Activated naive CD4-positive, alpha-beta T cell treated with anti-CD3 and anti-CD28 coated beads, Interleukin-2, amount 10 ng/mL, durations not matched to agents 7 days and 5 days (primary cell): ENCODE data around the gene WNK2.

Experiments used
- CTCF ChIA-PET: fragments of 350-600 bp; sonication (Branson Sonifier 250); formaldehyde crosslinking; loops from one replicate; lab custom pipeline; 2021; ENCODE audit warnings: antibody characterized with exemption; lab: Charles Lee
- DNase-seq: peaks from one replicate; pipeline ENCODE4 v3.0.0-alpha.2; 2020
- H3K27ac Mint-ChIP-seq: one replicate; pipeline ENCODE4 v1.8.0; 2021; ENCODE audit warnings: mild to moderate bottlenecking, moderate library complexity, mixed read lengths
- H3K27me3 Mint-ChIP-seq: one replicate; pipeline ENCODE4 v1.8.0; 2021; ENCODE audit warnings: mild to moderate bottlenecking, mixed read lengths
- H3K36me3 Mint-ChIP-seq: one replicate; pipeline ENCODE4 v1.8.0; 2021; ENCODE audit warnings: mixed read lengths
- H3K4me1 Mint-ChIP-seq: one replicate; pipeline ENCODE4 v1.8.0; 2021; ENCODE audit warnings: mixed read lengths
- H3K4me3 Mint-ChIP-seq: one replicate; pipeline ENCODE4 v1.8.0; 2021; ENCODE audit warnings: mild to moderate bottlenecking, moderate library complexity, mixed read lengths
- H3K9me3 Mint-ChIP-seq: one replicate; pipeline ENCODE4 v1.8.0; 2021; ENCODE audit warnings: mixed read lengths

The WNK2 gene

GRCh38 chr9:93151097-93151784 is 32.7 kb upstream of the WNK2 start:
- Mint-ChIP-seq H3K27ac (no peak overlapping the region), H3K27me3 (no peaks in the 10 kb centered on the region), H3K9me3 (peaks cover 21% of the 10 kb centered on the region)

GRCh38 chr9:93154293-93154903 is 29.5 kb upstream of the WNK2 start:
- Mint-ChIP-seq H3K4me3 (no peak overlapping the region), H3K27ac (no peak overlapping the region), H3K27me3 (no peaks in the 10 kb centered on the region), H3K9me3 (peaks cover 1% of the 10 kb centered on the region), H3K36me3 (no peaks in the 10 kb centered on the region), H3K4me1 (peaks cover 29% of the 10 kb centered on the region)
- CTCF ChIA-PET, result interaction anchor here (0.6 to 2.7 kb wide), 12 partner anchors 9 to 95 kb away, joined by 3 to 12 read pairs (median 4); no protein-coding TSS in a partner anchor
- DNase-seq, result peak; percentile 62

More at GRCh38 chr9:93151097-93151784, 32.7 kb upstream of the WNK2 start:
- Mint-ChIP-seq H3K4me1 (peaks cover 46% of the 10 kb centered on the region), H3K4me3 (no peak overlapping the region), H3K36me3 (peaks cover 12% of the 10 kb centered on the region)
- DNase-seq, result no peak
- CTCF ChIA-PET, result interaction anchor here (1.8 kb wide), 1 partner anchor 42 kb away, joined by 5 read pairs; no protein-coding TSS in a partner anchor

GRCh38 chr9:93155716-93156474 is 28.0 kb upstream of the WNK2 start:
- peaks cover 22% of the 10 kb centered on the region for H3K4me1 Mint-ChIP-seq
- peaks cover 5% of the 10 kb centered on the region for H3K27me3 Mint-ChIP-seq
- H3K27ac Mint-ChIP-seq, result peak overlapping the region; percentile 42
- H3K9me3 Mint-ChIP-seq, result no peaks in the 10 kb centered on the region
- no peak overlapping the region for H3K4me3 Mint-ChIP-seq
- no peak for DNase-seq
- no peaks in the 10 kb centered on the region for H3K36me3 Mint-ChIP-seq
- CTCF ChIA-PET, result interaction anchor here (1.0 to 2.0 kb wide), 4 partner anchors 48 to 410 kb away, joined by 4 to 10 read pairs (median 5); no protein-coding TSS in a partner anchor

- peak; percentile 47 for DNase-seq
- Mint-ChIP-seq H3K27ac (peak overlapping the region; percentile 42), H3K4me3 (no peak overlapping the region), H3K4me1 (peaks cover 22% of the 10 kb centered on the region), H3K9me3 (no peaks in the 10 kb centered on the region), H3K27me3 (peaks cover 5% of the 10 kb centered on the region), H3K36me3 (no peaks in the 10 kb centered on the region)
- CTCF ChIA-PET, result interaction anchor here (1.0 to 1.4 kb wide), 3 partner anchors 48 to 410 kb away, joined by 4 to 6 read pairs (median 4); no protein-coding TSS in a partner anchor
Measured at GRCh38 chr9:93156475-93157008, 27.4 kb upstream of the WNK2 start.

GRCh38 chr9:93159601-93160471 is 24.1 kb upstream of the WNK2 start:
- Mint-ChIP-seq H3K27ac (no peak overlapping the region), H3K4me1 (peaks cover 22% of the 10 kb centered on the region), H3K9me3 (no peaks in the 10 kb centered on the region), H3K27me3 (peaks cover 5% of the 10 kb centered on the region), H3K36me3 (no peaks in the 10 kb centered on the region), H3K4me3 (no peak overlapping the region)
- peak; percentile 78 for DNase-seq
- CTCF ChIA-PET, result interaction anchor here (1.1 to 2.3 kb wide), 5 partner anchors 15 to 143 kb away, joined by 3 to 15 read pairs (median 5); no protein-coding TSS in a partner anchor

- CTCF ChIA-PET, result interaction anchor here (0.7 to 2.3 kb wide), 7 partner anchors 13 to 404 kb away, joined by 3 to 15 read pairs (median 3); partner anchors contain the start of gene NINJ1
- peaks cover 8% of the 10 kb centered on the region for H3K27me3 Mint-ChIP-seq
- H3K4me1 Mint-ChIP-seq, result peaks cover 7% of the 10 kb centered on the region
- H3K36me3 Mint-ChIP-seq, result no peaks in the 10 kb centered on the region
- no peak overlapping the region for H3K4me3 Mint-ChIP-seq
- no peaks in the 10 kb centered on the region for H3K9me3 Mint-ChIP-seq
- no peak for DNase-seq
- H3K27ac Mint-ChIP-seq, result no peak overlapping the region
Measured at GRCh38 chr9:93161786-93162562, 22.0 kb upstream of the WNK2 start.

GRCh38 chr9:93164085-93164484 is 19.9 kb upstream of the WNK2 start:
- CTCF ChIA-PET, result no interaction called here
- H3K9me3 Mint-ChIP-seq, result no peaks in the 10 kb centered on the region
- H3K36me3 Mint-ChIP-seq, result no peaks in the 10 kb centered on the region
- DNase-seq, result no peak
- H3K27me3 Mint-ChIP-seq, result peaks cover 25% of the 10 kb centered on the region
- no peak overlapping the region for H3K27ac Mint-ChIP-seq
- peaks cover 7% of the 10 kb centered on the region for H3K4me1 Mint-ChIP-seq
- H3K4me3 Mint-ChIP-seq, result no peak overlapping the region

- Mint-ChIP-seq H3K36me3 (no peaks in the 10 kb centered on the region), H3K9me3 (no peaks in the 10 kb centered on the region), H3K4me1 (no peaks in the 10 kb centered on the region), H3K27ac (no peak overlapping the region), H3K27me3 (peaks cover 27% of the 10 kb centered on the region), H3K4me3 (no peak overlapping the region)
- no peak for DNase-seq
- CTCF ChIA-PET, result no interaction called here
Measured at GRCh38 chr9:93166699-93167098, 17.2 kb upstream of the WNK2 start.

- Mint-ChIP-seq H3K9me3 (no peaks in the 10 kb centered on the region), H3K36me3 (no peaks in the 10 kb centered on the region), H3K4me3 (no peak overlapping the region), H3K4me1 (no peaks in the 10 kb centered on the region), H3K27me3 (peaks cover 27% of the 10 kb centered on the region), H3K27ac (no peak overlapping the region)
- DNase-seq, result no peak
- CTCF ChIA-PET, result no interaction called here
Measured at GRCh38 chr9:93167185-93167584, 16.8 kb upstream of the WNK2 start.

- no peaks in the 10 kb centered on the region for H3K9me3 Mint-ChIP-seq
- CTCF ChIA-PET, result no interaction called here
- H3K36me3 Mint-ChIP-seq, result no peaks in the 10 kb centered on the region
- no peak for DNase-seq
- H3K4me3 Mint-ChIP-seq, result no peak overlapping the region
- H3K4me1 Mint-ChIP-seq, result no peaks in the 10 kb centered on the region
- no peak overlapping the region for H3K27ac Mint-ChIP-seq
- H3K27me3 Mint-ChIP-seq, result peaks cover 30% of the 10 kb centered on the region
Measured at GRCh38 chr9:93167838-93168237, 16.1 kb upstream of the WNK2 start.

- H3K4me3 Mint-ChIP-seq, result no peak overlapping the region
- peaks cover under 1% of the 10 kb centered on the region for H3K4me1 Mint-ChIP-seq
- peaks cover 37% of the 10 kb centered on the region for H3K27me3 Mint-ChIP-seq
- no peak for DNase-seq
- CTCF ChIA-PET, result no interaction called here
- no peak overlapping the region for H3K27ac Mint-ChIP-seq
- H3K36me3 Mint-ChIP-seq, result no peaks in the 10 kb centered on the region
- no peaks in the 10 kb centered on the region for H3K9me3 Mint-ChIP-seq
Measured at GRCh38 chr9:93168581-93168980, 15.4 kb upstream of the WNK2 start.

- no peak overlapping the region for H3K27ac Mint-ChIP-seq
- H3K4me3 Mint-ChIP-seq, result no peak overlapping the region
- H3K4me1 Mint-ChIP-seq, result peaks cover 5% of the 10 kb centered on the region
- H3K9me3 Mint-ChIP-seq, result no peaks in the 10 kb centered on the region
- H3K36me3 Mint-ChIP-seq, result no peaks in the 10 kb centered on the region
- DNase-seq, result no peak
- CTCF ChIA-PET, result interaction anchor here (0.9 kb wide), 2 partner anchors 11 to 133 kb away, joined by 3 to 4 read pairs; no protein-coding TSS in a partner anchor
- H3K27me3 Mint-ChIP-seq, result peaks cover 40% of the 10 kb centered on the region
Measured at GRCh38 chr9:93169444-93169843, 14.5 kb upstream of the WNK2 start.
